ENCODE results near the gene LAMC2. TPM values are rescaled to one million over a fixed set of nuclear protein-coding genes. Genes with fewer than 3 reads are reported as not detected.
"Not testable (repeated sequence)": the region's sequence is repeated elsewhere in the genome, so short reads cannot be mapped to it uniquely, and the experiment has no call there.

Gene LAMC2
- total RNA-seq, 1 experiment from 2014 or later, result 0.11 TPM

- H3K4me3 ChIP-seq (ENCODE audit: low read depth, low read length, poor library complexity, severe bottlenecking), result no peak overlapping the region
- ChIA-PET CTCF (no interaction called here), POLR2A (ENCODE audit: low non-redundant PET) (no interaction called here)
- no peaks in the 10 kb centered on the region for H3K36me3 ChIP-seq (ENCODE audit: insufficient read depth, low read length, poor library complexity, severe bottlenecking)
- H3K27ac ChIP-seq (ENCODE audit: low read depth, low read length, poor library complexity, severe bottlenecking), result no peak overlapping the region
- H3K9me3 ChIP-seq (ENCODE audit: low read depth, low read length, poor library complexity, severe bottlenecking), result no peaks in the 10 kb centered on the region
- BruUV-seq (replicated peaks), result no TSS peak
- H3K4me1 ChIP-seq (ENCODE audit: insufficient read depth, low read length, poor library complexity, severe bottlenecking), result peaks cover 15% of the 10 kb centered on the region
- DNase-seq (ENCODE audit: low spot score), result no peak
- H3K27me3 ChIP-seq (replicated peaks; ENCODE audit: insufficient read depth, low read depth, low read length, poor library complexity), result no peaks in the 10 kb centered on the region
- TF ChIP-seq EZH2 (IDR thresholded peaks at IDR 0.05; ENCODE audit: borderline replicate concordance, low read depth, low read length, poor library complexity, severe bottlenecking) (no peak), CTCF (conservative IDR thresholded peaks at IDR 0.05; ENCODE audit: low read depth, low read length) (no peak)
- intact Hi-C loops (cut with micrococcal nuclease; ENCODE audit: unreplicated experiment), result no loop called here
Observed at GRCh38 chr1:183240526-183240825, 54.4 kb downstream of the LAMC2 start.

- BruUV-seq (replicated peaks); DNase-seq (ENCODE audit: low spot score); intact Hi-C loops (cut with micrococcal nuclease; ENCODE audit: unreplicated experiment); H3K4me3 ChIP-seq (ENCODE audit: low read depth, low read length, poor library complexity, severe bottlenecking); H3K9me3 ChIP-seq (ENCODE audit: low read depth, low read length, poor library complexity, severe bottlenecking); CTCF ChIA-PET; H3K36me3 ChIP-seq (ENCODE audit: insufficient read depth, low read length, poor library complexity, severe bottlenecking); POLR2A ChIA-PET (ENCODE audit: low non-redundant PET); H3K27me3 ChIP-seq (replicated peaks; ENCODE audit: insufficient read depth, low read depth, low read length, poor library complexity); H3K27ac ChIP-seq (ENCODE audit: low read depth, low read length, poor library complexity, severe bottlenecking): not testable (repeated sequence)
- peaks cover 11% of the 10 kb centered on the region for H3K4me1 ChIP-seq (ENCODE audit: insufficient read depth, low read length, poor library complexity, severe bottlenecking)
Observed at GRCh38 chr1:183240853-183241252, 54.8 kb downstream of the LAMC2 start.

GRCh38 chr1:183241471-183241870, 55.4 kb downstream of the LAMC2 start:
- ChIA-PET CTCF (no interaction called here), POLR2A (ENCODE audit: low non-redundant PET) (no interaction called here)
- no TSS peak for BruUV-seq (replicated peaks)
- no peak overlapping the region for H3K27ac ChIP-seq (ENCODE audit: low read depth, low read length, poor library complexity, severe bottlenecking)
- no peak overlapping the region for H3K4me3 ChIP-seq (ENCODE audit: low read depth, low read length, poor library complexity, severe bottlenecking)
- intact Hi-C loops (cut with micrococcal nuclease; ENCODE audit: unreplicated experiment), result no loop called here
- no peaks in the 10 kb centered on the region for H3K27me3 ChIP-seq (replicated peaks; ENCODE audit: insufficient read depth, low read depth, low read length, poor library complexity)
- no peak for DNase-seq (ENCODE audit: low spot score)
- H3K36me3 ChIP-seq (ENCODE audit: insufficient read depth, low read length, poor library complexity, severe bottlenecking), result no peaks in the 10 kb centered on the region
- no peaks in the 10 kb centered on the region for H3K9me3 ChIP-seq (ENCODE audit: low read depth, low read length, poor library complexity, severe bottlenecking)
- peaks cover 10% of the 10 kb centered on the region for H3K4me1 ChIP-seq (ENCODE audit: insufficient read depth, low read length, poor library complexity, severe bottlenecking)
- TF ChIP-seq CTCF (conservative IDR thresholded peaks at IDR 0.05; ENCODE audit: low read depth, low read length) (no peak), EZH2 (IDR thresholded peaks at IDR 0.05; ENCODE audit: borderline replicate concordance, low read depth, low read length, poor library complexity, severe bottlenecking) (no peak)

GRCh38 chr1:183242556-183242955, 56.5 kb downstream of the LAMC2 start:
- ChIA-PET POLR2A (ENCODE audit: low non-redundant PET) (no interaction called here), CTCF (no interaction called here)
- no peak overlapping the region for H3K27ac ChIP-seq (ENCODE audit: low read depth, low read length, poor library complexity, severe bottlenecking)
- DNase-seq (ENCODE audit: low spot score), result no peak
- H3K9me3 ChIP-seq (ENCODE audit: low read depth, low read length, poor library complexity, severe bottlenecking), result no peaks in the 10 kb centered on the region
- no peaks in the 10 kb centered on the region for H3K27me3 ChIP-seq (replicated peaks; ENCODE audit: insufficient read depth, low read depth, low read length, poor library complexity)
- H3K4me3 ChIP-seq (ENCODE audit: low read depth, low read length, poor library complexity, severe bottlenecking), result no peak overlapping the region
- peaks cover 10% of the 10 kb centered on the region for H3K4me1 ChIP-seq (ENCODE audit: insufficient read depth, low read length, poor library complexity, severe bottlenecking)
- H3K36me3 ChIP-seq (ENCODE audit: insufficient read depth, low read length, poor library complexity, severe bottlenecking), result no peaks in the 10 kb centered on the region
- intact Hi-C loops (cut with micrococcal nuclease; ENCODE audit: unreplicated experiment), result no loop called here
- BruUV-seq (replicated peaks), result no TSS peak
- TF ChIP-seq CTCF (conservative IDR thresholded peaks at IDR 0.05; ENCODE audit: low read depth, low read length) (no peak), EZH2 (IDR thresholded peaks at IDR 0.05; ENCODE audit: borderline replicate concordance, low read depth, low read length, poor library complexity, severe bottlenecking) (no peak)

Data from A673 (cell line).